Fibroblast of the aortic adventitia (primary cell): ENCODE measurements around the gene CASKIN1. TPM values are rescaled to one million over a fixed set of nuclear protein-coding genes. Genes with fewer than 3 reads are reported as not detected.

Source experiments
- DNase-seq: peaks from one replicate; pipeline ENCODE4 v3.0.0-alpha.2; 2010; ENCODE audit warnings: low read depth
- H3K4me3 ChIP-seq: 2 replicates; pipeline ENCODE4 v1.5.1; 2011; ENCODE audit warnings: low read depth, mild to moderate bottlenecking, control low read depth, low read length, moderate library complexity
- total RNA-seq: library from RNA; depleted of rRNA; stranded (reverse); fragments of >200 nt; gene quantifications from 2 replicates; pipeline ENCODE4 v1.2.3, GENCODE V29; 2012; ENCODE audit warnings: low replicate concordance
- TF ChIP-seq, protein P1 (sequence below): IDR thresholded peaks from 2 replicates; pipeline ENCODE4 v1.5.1; 2011; ENCODE audit warnings: mild to moderate bottlenecking, low read length, control low read depth, inconsistent platforms; ENCODE audit not compliant: insufficient read depth

Gene CASKIN1
- total RNA-seq, 1 donor = 0.18 TPM

DNA sequence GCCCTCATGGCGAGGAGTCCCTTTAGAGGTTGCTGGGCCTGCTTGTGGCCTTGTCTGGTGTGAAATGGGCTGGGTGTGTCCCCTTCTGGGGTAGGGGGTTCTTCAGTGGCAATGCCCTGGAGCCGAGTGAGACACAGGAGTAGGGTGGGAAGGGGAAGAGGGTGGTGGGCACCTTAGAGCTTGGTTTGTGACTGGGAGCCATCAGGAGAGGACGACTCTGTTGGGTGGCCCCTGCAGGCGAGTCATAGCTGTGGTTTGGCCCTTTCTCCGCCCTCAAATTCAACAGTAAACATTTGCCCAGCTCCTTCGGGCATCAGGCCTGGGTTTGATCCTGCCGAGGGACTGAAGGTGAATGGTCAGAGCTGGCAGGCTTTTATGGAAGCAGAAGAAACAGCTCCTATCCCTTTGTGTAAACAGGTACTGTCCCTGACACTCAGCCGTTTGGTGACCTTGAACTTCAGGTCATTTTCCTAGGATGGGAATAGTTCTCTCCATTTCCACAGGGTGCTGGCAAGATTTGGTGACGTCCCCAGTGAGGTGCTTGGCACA, 29.9 kb upstream of the CASKIN1 start:
- DNase-seq = no peak
- TF ChIP-seq, protein P1, sequence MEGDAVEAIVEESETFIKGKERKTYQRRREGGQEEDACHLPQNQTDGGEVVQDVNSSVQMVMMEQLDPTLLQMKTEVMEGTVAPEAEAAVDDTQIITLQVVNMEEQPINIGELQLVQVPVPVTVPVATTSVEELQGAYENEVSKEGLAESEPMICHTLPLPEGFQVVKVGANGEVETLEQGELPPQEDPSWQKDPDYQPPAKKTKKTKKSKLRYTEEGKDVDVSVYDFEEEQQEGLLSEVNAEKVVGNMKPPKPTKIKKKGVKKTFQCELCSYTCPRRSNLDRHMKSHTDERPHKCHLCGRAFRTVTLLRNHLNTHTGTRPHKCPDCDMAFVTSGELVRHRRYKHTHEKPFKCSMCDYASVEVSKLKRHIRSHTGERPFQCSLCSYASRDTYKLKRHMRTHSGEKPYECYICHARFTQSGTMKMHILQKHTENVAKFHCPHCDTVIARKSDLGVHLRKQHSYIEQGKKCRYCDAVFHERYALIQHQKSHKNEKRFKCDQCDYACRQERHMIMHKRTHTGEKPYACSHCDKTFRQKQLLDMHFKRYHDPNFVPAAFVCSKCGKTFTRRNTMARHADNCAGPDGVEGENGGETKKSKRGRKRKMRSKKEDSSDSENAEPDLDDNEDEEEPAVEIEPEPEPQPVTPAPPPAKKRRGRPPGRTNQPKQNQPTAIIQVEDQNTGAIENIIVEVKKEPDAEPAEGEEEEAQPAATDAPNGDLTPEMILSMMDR = no peak
- no peak overlapping the region for H3K4me3 ChIP-seq

DNA sequence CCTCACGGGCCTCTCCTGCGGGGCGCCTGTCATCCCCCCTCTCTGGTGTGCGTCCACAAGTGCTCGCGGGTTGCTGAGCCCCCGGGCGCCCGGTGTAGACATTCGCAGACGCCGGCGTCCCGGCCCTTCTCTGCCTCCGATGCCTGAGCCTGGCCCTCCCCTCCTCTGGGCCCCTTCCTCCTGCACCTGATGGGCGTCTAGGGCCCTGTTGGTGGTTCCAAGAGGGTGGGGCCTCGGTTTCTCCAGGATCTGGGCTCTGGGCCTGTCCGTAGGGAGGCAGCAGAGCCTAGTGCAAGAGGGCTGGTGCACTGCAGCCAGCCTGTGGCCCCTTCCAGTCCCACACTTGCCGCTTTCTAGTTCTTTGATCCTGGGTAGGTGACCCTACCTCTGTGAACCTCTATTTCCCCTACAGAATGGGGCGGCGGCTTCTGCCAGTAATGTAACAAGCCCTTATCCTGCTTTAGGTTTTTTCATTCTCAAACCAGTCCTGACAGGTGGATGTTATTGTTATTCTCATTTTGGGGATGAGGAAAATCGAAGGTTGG, 27.6 kb upstream of the CASKIN1 start:
- peak overlapping the region; percentile 90 for H3K4me3 ChIP-seq
- peak; percentile 59 for DNase-seq
- TF ChIP-seq, protein P1 = peak; percentile 30

DNA sequence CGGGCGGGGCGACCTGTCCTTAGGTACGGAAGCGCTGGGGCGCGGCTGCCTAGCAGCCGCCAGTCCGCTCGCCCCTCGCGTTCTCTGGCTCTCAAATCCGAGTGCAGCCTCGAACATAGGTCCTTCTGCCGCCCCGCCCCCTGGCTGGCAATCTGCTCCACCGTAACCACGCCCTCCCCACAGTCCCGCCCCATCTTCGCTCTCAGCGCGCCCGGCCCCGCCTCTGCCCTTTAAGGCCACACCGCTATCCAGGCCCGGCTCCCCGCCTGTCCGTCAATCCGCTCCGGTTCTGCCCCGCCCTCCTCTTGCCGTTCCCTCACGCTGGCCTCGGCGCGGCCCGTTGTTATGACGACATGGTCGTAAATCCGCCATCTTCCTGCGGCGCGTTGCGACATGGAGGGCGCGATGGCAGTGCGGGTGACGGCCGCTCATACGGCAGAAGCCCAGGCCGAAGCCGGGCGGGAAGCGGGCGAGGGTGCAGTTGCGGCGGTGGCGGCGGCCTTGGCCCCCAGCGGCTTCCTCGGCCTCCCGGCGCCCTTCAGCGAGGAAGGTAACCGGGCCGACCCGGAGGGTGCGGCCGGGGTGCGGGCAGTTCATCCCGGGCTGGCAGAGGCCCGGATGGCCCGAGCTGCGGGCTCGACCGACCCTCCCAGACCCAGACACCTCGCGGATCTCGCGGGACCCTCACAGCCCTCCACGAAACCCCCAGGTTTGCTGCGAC, 27.0 kb upstream of the CASKIN1 start, which contains the start of gene E4F1:
Gene E4F1, plus strand, starts transcription at position 371 of the 721 bp plus-strand sequence. Its CDS starts 23 bp downstream, at position 394.
- DNase-seq = peak; percentile 99
- peak within 1 kb of the TSS; percentile 90 for H3K4me3 ChIP-seq
- TF ChIP-seq, protein P1 = no peak

DNA sequence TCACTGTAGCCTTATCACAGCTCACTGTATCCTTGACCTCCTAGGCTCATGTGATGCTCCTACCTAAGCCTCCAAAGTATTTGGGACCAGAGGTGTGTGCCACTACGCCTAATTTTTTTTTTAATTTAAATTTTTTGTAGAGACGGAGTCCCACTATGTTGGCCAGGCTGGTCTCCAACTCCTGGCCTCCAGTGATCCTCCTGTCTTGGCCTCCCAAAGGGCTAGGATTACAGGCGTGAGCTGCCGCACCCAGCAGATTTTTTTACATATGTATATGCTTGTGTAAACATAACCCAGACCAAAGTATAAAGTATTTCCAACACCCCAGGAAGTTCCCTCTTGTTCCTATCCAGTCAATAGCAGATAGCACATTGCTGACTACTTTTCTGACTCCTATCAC, 19.9 kb upstream of the CASKIN1 start:
- TF ChIP-seq, protein P1 = no peak
- DNase-seq = no peak
- H3K4me3 ChIP-seq = no peak overlapping the region

DNA sequence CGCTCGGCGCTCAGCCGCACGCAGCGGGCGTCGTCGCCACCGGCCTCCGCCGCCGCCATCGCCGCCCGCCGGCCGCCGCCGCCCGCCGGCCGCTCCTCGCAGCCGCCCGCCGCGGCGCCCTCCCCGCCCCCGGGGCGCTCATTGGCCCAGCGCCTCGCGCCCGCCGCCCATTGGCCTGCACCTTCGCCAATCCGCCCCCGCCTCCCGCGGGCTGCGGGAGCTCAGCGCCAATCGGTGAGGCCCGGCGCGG, 18.2 kb upstream of the CASKIN1 start, which contains the start of gene PGP:
Gene PGP, minus strand, starts transcription at position 122 of the 250 bp plus-strand sequence. Its CDS starts 63 bp downstream, at position 59.
- H3K4me3 ChIP-seq = peak within 1 kb of the TSS; percentile 80
- DNase-seq = no peak
- TF ChIP-seq, protein P1 = no peak

DNA sequence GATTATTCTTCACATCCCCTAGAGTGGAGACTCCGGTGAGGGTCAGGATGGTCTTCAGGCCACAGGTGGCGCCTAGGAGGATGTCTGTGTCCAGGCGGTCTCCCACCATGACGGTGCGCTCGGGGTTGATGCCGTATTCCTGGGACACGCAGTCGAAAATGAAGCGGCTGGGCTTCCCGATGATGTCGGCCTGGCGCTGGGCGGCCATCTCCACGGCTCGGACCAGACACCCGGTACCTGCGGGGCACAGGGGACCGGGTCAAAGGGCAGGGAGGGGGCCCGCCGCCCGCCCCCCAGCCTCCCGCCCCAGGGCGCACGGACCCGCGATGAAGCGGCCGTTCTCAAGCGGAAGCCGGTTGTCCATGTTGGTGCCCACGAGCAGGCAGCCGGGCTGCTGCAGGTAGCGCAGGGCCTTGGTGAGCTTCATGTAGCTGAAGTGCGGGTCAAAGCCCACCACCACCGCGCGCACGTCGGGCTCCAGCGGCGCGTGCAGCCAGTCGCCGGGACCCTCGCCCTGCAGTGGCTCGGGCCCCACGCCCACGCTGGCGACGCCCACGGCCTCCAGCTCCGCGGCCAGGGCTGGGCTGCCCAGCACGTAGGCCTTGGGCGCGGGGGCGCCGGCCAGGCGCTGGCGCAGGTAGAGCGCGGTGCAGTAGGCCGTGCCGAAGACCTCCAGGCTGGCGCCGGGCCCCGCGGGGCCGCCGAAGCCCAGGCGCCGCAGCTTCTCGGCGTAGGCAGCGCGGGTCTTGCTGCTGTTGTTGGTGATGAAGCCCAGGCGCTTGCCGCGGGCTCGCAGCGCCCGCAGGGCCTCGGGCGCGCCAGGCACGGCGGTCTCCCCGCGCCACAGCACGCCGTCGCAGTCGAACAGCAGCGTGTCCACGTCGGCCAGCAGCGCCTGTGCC, 17.7 kb upstream of the CASKIN1 start:
- TF ChIP-seq, protein P1 = no peak
- no peak for DNase-seq
- H3K4me3 ChIP-seq = peak overlapping the region; percentile 74
